RWPE1 (cell line): ENCODE measurements around the gene NPTX2.

Experiments used
- CTCF ChIA-PET: fragments of 350-600 bp; sonication (Branson Sonifier 250); formaldehyde crosslinking; extraction: SDS; loops from one replicate; lab custom pipeline; 2021; lab: Yijun Ruan, JAX
- POLR2A ChIA-PET: fragments of 400-600 bp; formaldehyde crosslinking; extraction: SDS; loops from one replicate; lab custom pipeline; 2020; ENCODE audit warnings: antibody characterized with exemption; ENCODE audit not compliant: low non-redundant PET; lab: Yijun Ruan, JAX
- DNase-seq: peaks from one replicate; pipeline ENCODE4 v3.0.0; 2012; ENCODE audit warnings: low spot score
- H3K27ac ChIP-seq: fragments of 450-650 bp; 2 replicates; pipeline ENCODE4 v1.5.1; 2017
- CTCF ChIP-seq: fragments of 450-650 bp; conservative IDR thresholded peaks from 2 replicates; pipeline ENCODE4 v1.5.1; 2017; ENCODE audit warnings: low read depth, mild to moderate bottlenecking

Gene NPTX2

GRCh38 chr7:98643236-98643985 lies 26.3 kb downstream of the NPTX2 start:
- no peak overlapping the region for H3K27ac ChIP-seq
- POLR2A ChIA-PET, result no interaction called here
- no peak for DNase-seq
- CTCF ChIA-PET, result no interaction called here
- TF ChIP-seq CTCF, result no peak

- no peak overlapping the region for H3K27ac ChIP-seq
- ChIA-PET CTCF (interaction anchor here (0.6 kb wide), 2 partner anchors 77 to 513 kb away, joined by 3 read pairs; no protein-coding TSS in a partner anchor), POLR2A (no interaction called here)
- no peak for DNase-seq
- TF ChIP-seq CTCF, result no peak
Observed at GRCh38 chr7:98646465-98646864, 29.4 kb downstream of the NPTX2 start.

GRCh38 chr7:98647326-98647725 lies 30.2 kb downstream of the NPTX2 start:
- H3K27ac ChIP-seq, result no peak overlapping the region
- DNase-seq, result no peak
- CTCF ChIA-PET, result no interaction called here
- TF ChIP-seq CTCF, result no peak
- POLR2A ChIA-PET, result no interaction called here

GRCh38 chr7:98651760-98652159 lies 34.7 kb downstream of the NPTX2 start:
- no peak for DNase-seq
- ChIA-PET CTCF (no interaction called here), POLR2A (no interaction called here)
- TF ChIP-seq CTCF, result no peak
- no peak overlapping the region for H3K27ac ChIP-seq

- POLR2A ChIA-PET, result no interaction called here
Observed at GRCh38 chr7:98653601-98654310, 36.7 kb downstream of the NPTX2 start.

More at GRCh38 chr7:98653601-98654310, 36.7 kb downstream of the NPTX2 start:
- no peak for TF ChIP-seq CTCF
- DNase-seq, result no peak
- CTCF ChIA-PET, result no interaction called here
- H3K27ac ChIP-seq, result no peak overlapping the region
